Kidney epithelial cell (primary cell): Measurements from ENCODE around the gene TAS2R19. TPM values are rescaled to one million over a fixed set of nuclear protein-coding genes. Genes with fewer than 3 reads are reported as not detected.
"Not testable (repeated sequence)": the region's sequence is repeated elsewhere in the genome, so short reads cannot be mapped to it uniquely, and the experiment has no call there.

Experiments
- DNase-seq: peaks from one replicate; pipeline ENCODE4 v3.0.0-alpha.2; 2010; ENCODE audit warnings: low read depth
- H3K27me3 ChIP-seq: 2 replicates; pipeline ENCODE4 v1.6.0; 2011; ENCODE audit warnings: low read length; ENCODE audit not compliant: control insufficient read depth, insufficient read depth
- H3K36me3 ChIP-seq: 2 replicates; pipeline ENCODE4 v1.5.1; 2011; ENCODE audit warnings: low read length; ENCODE audit not compliant: control insufficient read depth, insufficient read depth
- H3K4me3 ChIP-seq: 2 replicates; pipeline ENCODE4 v1.5.1; 2011; ENCODE audit warnings: low read depth, mild to moderate bottlenecking, control low read depth, low read length
- CTCF ChIP-seq: IDR thresholded peaks from 2 replicates; pipeline ENCODE4 v1.5.1; 2011; ENCODE audit warnings: mild to moderate bottlenecking, moderate library complexity, low read length, control low read depth, inconsistent platforms; ENCODE audit not compliant: insufficient read depth, poor library complexity, severe bottlenecking
- total RNA-seq: library from RNA; depleted of rRNA; stranded (reverse); fragments of >200 nt; gene quantifications from 2 replicates; pipeline ENCODE4 v1.2.3, GENCODE V29; 2015

Gene TAS2R19
- total RNA-seq, 1 donor from 2014 or later = not detected

- Histone ChIP-seq H3K36me3 (no peaks in the 10 kb centered on the region), H3K27me3 (no peaks in the 10 kb centered on the region), H3K4me3 (no peak overlapping the region)
- DNase-seq = peak; percentile 1
- TF ChIP-seq CTCF = no peak
Observed at GRCh38 chr12:11059784-11060183, 37.4 kb upstream of the TAS2R19 start.

- Histone ChIP-seq H3K4me3 (no peak overlapping the region), H3K27me3 (no peaks in the 10 kb centered on the region), H3K36me3 (no peaks in the 10 kb centered on the region)
- TF ChIP-seq CTCF = no peak
- no peak for DNase-seq
Observed at GRCh38 chr12:11059041-11059440, 36.6 kb upstream of the TAS2R19 start.

GRCh38 chr12:11055306-11055705 is 32.9 kb upstream of the TAS2R19 start:
- no peaks in the 10 kb centered on the region for H3K27me3 ChIP-seq
- no peak for TF ChIP-seq CTCF
- no peak overlapping the region for H3K4me3 ChIP-seq
- no peaks in the 10 kb centered on the region for H3K36me3 ChIP-seq
- DNase-seq = no peak

GRCh38 chr12:11049806-11050531 is 27.5 kb upstream of the TAS2R19 start:
- not testable (repeated sequence) for DNase-seq, H3K4me3 ChIP-seq, H3K36me3 ChIP-seq, H3K27me3 ChIP-seq

- not testable (repeated sequence) for H3K36me3 ChIP-seq, H3K4me3 ChIP-seq, H3K27me3 ChIP-seq, DNase-seq
Observed at GRCh38 chr12:11041366-11041765, 18.9 kb upstream of the TAS2R19 start.

GRCh38 chr12:11040162-11040561 is 17.7 kb upstream of the TAS2R19 start:
- no peak overlapping the region for H3K4me3 ChIP-seq
- H3K36me3 ChIP-seq = no peaks in the 10 kb centered on the region
- DNase-seq = no peak
- H3K27me3 ChIP-seq = no peaks in the 10 kb centered on the region
- no peak for TF ChIP-seq CTCF

GRCh38 chr12:11039171-11039570 is 16.8 kb upstream of the TAS2R19 start:
- H3K36me3 ChIP-seq = no peaks in the 10 kb centered on the region
- H3K4me3 ChIP-seq = no peak overlapping the region
- no peak for DNase-seq
- no peak for TF ChIP-seq CTCF
- no peaks in the 10 kb centered on the region for H3K27me3 ChIP-seq

- not testable (repeated sequence) for H3K27me3 ChIP-seq, H3K36me3 ChIP-seq, H3K4me3 ChIP-seq, DNase-seq
Observed at GRCh38 chr12:11033959-11034358, 11.5 kb upstream of the TAS2R19 start.
